ENCODE results near the gene LCN6.
"Not testable (repeated sequence)": the region's sequence is repeated elsewhere in the genome, so short reads cannot be mapped to it uniquely, and the experiment has no call there.

Gene LCN6

DNA sequence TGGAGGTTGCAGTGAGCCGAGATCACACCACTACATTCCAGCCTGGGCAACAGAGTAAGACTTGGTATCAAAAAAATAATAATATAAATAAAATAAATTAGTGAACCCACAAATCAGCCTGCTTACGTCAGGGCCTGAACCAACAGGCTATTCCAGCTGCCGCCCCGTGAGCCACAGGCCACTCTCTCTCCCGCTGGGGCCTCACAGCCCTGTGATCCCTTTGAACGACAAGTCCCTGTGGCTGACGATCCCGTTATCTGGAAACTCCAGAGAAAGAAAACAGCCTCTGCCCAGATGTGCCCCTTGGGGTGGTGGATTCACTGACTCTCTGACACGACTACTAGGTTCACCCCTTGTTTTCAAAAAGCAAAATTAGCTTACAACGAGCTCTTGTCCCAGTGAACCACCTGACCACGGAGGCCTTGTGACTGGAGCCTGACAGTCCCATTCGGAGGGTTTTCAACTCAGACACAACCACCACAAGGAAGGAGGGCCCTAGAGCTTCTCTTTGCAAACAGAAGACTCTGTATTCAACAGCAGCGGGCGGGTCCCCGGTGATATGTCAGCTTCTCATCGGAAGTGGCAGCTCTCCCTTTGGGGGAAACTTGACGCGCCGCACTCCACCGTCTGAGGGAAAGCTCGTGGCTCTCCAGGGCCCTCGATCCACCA lies 40.3 kb downstream of the LCN6 start:
- no peak overlapping the region for H3K4me3 ChIP-seq (ENCODE audit: control insufficient read depth, low read depth, low read length)
- no peak for DNase-seq (ENCODE audit: low read depth)
- TF ChIP-seq, protein P1, sequence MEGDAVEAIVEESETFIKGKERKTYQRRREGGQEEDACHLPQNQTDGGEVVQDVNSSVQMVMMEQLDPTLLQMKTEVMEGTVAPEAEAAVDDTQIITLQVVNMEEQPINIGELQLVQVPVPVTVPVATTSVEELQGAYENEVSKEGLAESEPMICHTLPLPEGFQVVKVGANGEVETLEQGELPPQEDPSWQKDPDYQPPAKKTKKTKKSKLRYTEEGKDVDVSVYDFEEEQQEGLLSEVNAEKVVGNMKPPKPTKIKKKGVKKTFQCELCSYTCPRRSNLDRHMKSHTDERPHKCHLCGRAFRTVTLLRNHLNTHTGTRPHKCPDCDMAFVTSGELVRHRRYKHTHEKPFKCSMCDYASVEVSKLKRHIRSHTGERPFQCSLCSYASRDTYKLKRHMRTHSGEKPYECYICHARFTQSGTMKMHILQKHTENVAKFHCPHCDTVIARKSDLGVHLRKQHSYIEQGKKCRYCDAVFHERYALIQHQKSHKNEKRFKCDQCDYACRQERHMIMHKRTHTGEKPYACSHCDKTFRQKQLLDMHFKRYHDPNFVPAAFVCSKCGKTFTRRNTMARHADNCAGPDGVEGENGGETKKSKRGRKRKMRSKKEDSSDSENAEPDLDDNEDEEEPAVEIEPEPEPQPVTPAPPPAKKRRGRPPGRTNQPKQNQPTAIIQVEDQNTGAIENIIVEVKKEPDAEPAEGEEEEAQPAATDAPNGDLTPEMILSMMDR (conservative IDR thresholded peaks at IDR 0.05; ENCODE audit: control insufficient read depth, insufficient read depth, low read depth, low read length), result no peak

DNA sequence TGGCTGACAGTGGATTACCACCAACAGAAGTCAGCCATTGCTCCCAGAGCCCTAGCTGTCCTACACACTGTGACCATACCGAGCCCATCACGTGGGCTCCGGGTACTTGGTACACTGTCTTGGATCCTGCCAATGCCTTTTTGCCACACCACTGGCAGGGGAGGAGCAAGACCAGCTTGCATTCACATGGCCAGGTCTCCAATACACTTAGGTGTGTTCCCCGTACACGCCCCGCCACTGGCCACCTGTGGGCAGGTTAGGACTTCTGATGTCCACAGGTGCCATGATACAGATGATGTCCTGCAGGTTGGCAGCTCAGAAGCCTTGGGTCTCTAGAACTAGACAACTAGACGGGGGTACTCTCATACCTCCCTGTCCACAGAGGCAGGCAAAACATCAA lies 41.3 kb downstream of the LCN6 start:
- DNase-seq (ENCODE audit: low read depth), result no peak
- TF ChIP-seq, protein P1 (conservative IDR thresholded peaks at IDR 0.05; ENCODE audit: control insufficient read depth, insufficient read depth, low read depth, low read length), result no peak
- H3K4me3 ChIP-seq (ENCODE audit: control insufficient read depth, low read depth, low read length), result no peak overlapping the region

DNA sequence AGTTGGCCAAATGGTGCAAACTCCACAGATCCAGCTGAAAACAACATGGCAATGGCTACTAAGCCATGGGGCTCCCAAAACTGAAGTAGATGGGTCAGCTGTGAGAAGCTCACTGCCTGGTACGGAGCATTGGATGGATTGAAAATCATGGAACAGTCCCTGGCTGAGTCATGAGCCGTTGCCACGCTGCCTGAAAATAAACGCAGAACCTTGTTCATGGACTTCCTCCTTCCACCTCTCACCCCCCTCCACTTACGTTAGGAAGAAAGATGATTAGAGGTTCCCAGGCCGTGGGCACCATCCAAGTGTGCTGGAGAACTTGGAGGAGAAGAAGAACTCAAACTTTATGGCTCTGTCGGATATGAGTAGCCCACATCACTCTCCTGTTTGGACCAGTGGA lies 42.8 kb downstream of the LCN6 start:
- TF ChIP-seq, protein P1 (conservative IDR thresholded peaks at IDR 0.05; ENCODE audit: control insufficient read depth, insufficient read depth, low read depth, low read length), result no peak
- DNase-seq (ENCODE audit: low read depth), result no peak
- no peak overlapping the region for H3K4me3 ChIP-seq (ENCODE audit: control insufficient read depth, low read depth, low read length)

DNA sequence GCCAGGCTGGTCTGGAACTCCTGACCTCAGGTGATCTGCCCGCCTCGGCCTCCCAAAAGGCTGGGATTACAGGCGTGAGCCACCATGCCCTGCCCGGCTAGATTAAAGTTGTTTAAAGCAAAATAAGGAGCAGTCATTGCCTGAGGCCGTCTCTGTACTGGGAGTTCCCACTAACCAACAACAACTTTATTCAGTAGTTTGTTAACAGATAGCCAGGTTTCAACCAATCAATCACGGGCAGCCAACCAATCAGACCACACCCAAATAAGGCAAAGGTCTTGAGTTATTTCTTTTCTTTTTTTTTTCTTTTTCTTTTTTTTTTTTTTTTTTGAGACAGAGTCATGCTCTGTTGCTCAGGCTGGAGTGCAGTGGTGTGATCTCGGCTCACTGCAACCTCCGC lies 43.6 kb downstream of the LCN6 start:
- H3K4me3 ChIP-seq (ENCODE audit: control insufficient read depth, low read depth, low read length); DNase-seq (ENCODE audit: low read depth): not testable (repeated sequence)

DNA sequence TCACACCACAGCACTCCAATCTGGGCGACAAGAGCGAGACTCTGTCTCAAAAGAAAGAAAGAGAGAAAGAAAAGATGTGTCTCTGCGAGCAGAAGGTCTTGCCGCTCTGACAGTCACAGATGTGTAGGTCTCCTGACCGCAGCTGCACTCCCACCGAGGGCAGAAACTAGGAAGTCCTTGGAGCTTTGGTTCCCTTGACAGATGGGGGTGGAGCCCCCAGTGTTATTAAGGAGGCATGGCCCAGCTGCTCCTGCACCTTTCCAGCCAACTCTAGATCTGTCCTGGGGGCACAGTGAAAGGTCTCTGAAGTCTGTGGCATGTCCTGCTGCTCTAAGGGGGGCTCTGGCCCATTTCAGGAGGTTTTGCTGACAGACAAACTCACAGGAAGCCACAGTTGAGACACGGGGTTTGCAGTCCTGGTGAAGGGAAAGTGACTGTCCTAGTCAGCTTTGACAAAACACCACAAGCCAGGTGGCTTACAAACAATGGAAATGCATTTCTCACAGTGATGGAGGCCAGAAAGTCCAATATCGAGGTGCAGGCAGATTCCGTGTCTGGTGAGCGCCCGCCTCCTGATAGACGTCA lies 45.0 kb downstream of the LCN6 start:
- DNase-seq (ENCODE audit: low read depth), result no peak
- TF ChIP-seq, protein P1 (conservative IDR thresholded peaks at IDR 0.05; ENCODE audit: control insufficient read depth, insufficient read depth, low read depth, low read length), result no peak

DNA sequence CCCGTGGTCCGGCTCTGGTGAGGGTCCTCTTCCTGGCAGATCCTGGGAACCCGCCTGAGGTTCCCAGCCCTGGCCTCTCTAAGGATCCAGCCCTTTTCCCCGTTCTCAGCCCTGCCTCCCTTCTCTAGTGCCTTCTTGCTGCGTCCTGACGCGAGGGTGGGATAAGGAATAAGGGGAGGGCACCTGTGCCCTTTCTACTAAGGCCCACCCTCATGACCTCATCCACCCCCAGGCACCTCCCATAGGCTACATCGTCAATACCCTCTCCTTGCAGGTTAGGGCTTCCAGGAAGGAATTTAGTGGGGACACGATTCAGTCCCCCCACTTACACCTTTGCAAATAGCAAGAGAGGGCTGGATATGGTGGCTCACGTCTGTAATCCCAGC lies 46.7 kb downstream of the LCN6 start:
- H3K4me3 ChIP-seq (ENCODE audit: control insufficient read depth, low read depth, low read length), result no peak overlapping the region
- TF ChIP-seq, protein P1 (conservative IDR thresholded peaks at IDR 0.05; ENCODE audit: control insufficient read depth, insufficient read depth, low read depth, low read length), result no peak
- DNase-seq (ENCODE audit: low read depth), result no peak

More for the DNA sequence above, 45.0 kb downstream of the LCN6 start:
- H3K4me3 ChIP-seq (ENCODE audit: control insufficient read depth, low read depth, low read length), result no peak overlapping the region

DNA sequence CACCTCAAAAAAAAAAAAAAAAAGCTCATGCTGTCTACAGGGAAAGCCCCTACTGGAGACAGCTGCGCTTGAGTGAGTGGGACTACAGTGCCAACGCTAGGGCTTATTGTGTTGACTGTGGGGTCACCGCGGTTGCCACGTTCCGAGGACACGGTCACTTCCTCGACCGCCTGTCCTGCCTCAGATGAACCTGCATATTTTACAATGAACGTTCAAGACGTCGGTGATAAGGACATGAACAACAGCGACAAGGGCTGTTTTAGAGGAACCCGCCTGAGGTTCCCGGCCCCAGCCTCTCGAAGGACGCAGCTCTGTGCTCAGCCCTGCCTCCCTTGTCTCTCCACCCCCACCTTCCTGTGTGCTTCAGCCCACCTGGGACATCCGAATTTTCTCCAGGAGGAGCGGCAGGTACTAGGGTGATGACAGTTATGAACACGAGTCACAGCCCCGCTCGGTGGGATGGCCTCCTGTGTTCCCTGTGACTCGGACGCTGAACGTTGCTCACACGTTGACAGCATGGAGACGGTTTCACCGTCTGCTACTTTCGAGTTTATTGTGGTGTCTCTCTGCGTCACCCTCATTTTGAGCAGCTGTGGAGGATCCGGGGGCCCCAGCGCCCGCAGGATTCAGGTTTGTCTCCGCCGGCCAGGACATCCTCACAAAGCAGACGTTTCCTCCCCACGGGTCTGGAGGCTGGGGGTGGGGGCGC lies 47.2 kb downstream of the LCN6 start:
- TF ChIP-seq, protein P1 (conservative IDR thresholded peaks at IDR 0.05; ENCODE audit: control insufficient read depth, insufficient read depth, low read depth, low read length), result no peak
- H3K4me3 ChIP-seq (ENCODE audit: control insufficient read depth, low read depth, low read length), result no peak overlapping the region
- DNase-seq (ENCODE audit: low read depth), result no peak

Measured in fibroblast of mammary gland (primary cell).